NT2/D1 (cell line): ENCODE measurements around the gene OR2B2.
"Not testable (repeated sequence)": the region's sequence is repeated elsewhere in the genome, so short reads cannot be mapped to it uniquely, and the experiment has no call there.

Experiments
- SUZ12 ChIP-seq: IDR thresholded peaks from 2 replicates; pipeline ENCODE4 v1.6.1; 2011; ENCODE audit not compliant: insufficient read length, insufficient read depth; ENCODE audit errors: extremely low read depth
- YY1 ChIP-seq: IDR thresholded peaks from 2 replicates; pipeline ENCODE4 v1.6.1; 2011; ENCODE audit not compliant: insufficient read length, insufficient read depth
- ZNF274 ChIP-seq: IDR thresholded peaks from 2 replicates; pipeline ENCODE4 v1.6.1; 2011; ENCODE audit warnings: mild to moderate bottlenecking, low read depth, low read length

- not testable (repeated sequence) for TF ChIP-seq ZNF274, SUZ12, YY1
Measured at GRCh38 chr6:27929930-27930329, 17.7 kb upstream of the OR2B2 start.
